BJ (cell line): ENCODE data around the gene WDHD1. TPM values are rescaled to one million over a fixed set of nuclear protein-coding genes. Genes with fewer than 3 reads are reported as not detected.
A peak's percentile ranks its signal among the peaks of the same experiment; 100 is the strongest.
"Not testable (repeated sequence)": the region's sequence is repeated elsewhere in the genome, so short reads cannot be mapped to it uniquely, and the experiment has no call there.

Experiments
- CTCF ChIA-PET: fragments of 350-600 bp; formaldehyde crosslinking; extraction: SDS; loops from one replicate; lab custom pipeline; 2021; ENCODE audit warnings: antibody characterized with exemption, inconsistent platforms; lab: Yijun Ruan, JAX
- POLR2A ChIA-PET: fragments of 300-600 bp; sonication (Branson Sonifier 250); formaldehyde crosslinking; extraction: SDS; loops from one replicate; lab custom pipeline; 2021; ENCODE audit warnings: antibody characterized with exemption; lab: Charles Lee
- DNase-seq: peaks from one replicate; pipeline ENCODE4 v3.0.0-alpha.2; 2011; ENCODE audit warnings: low read depth
- H3K27me3 ChIP-seq: 2 replicates; pipeline ENCODE4 v1.6.0; 2011; ENCODE audit warnings: low read length; ENCODE audit not compliant: control insufficient read depth, insufficient read depth
- H3K36me3 ChIP-seq: 2 replicates; pipeline ENCODE4 v1.5.1; 2011; ENCODE audit warnings: low read length; ENCODE audit not compliant: control insufficient read depth, insufficient read depth
- H3K4me3 ChIP-seq: 2 replicates; pipeline ENCODE4 v1.5.1; 2011; ENCODE audit warnings: low read depth, mild to moderate bottlenecking, control low read depth, low read length
- polyA plus RNA-seq: library from polyadenylated mRNA; depleted of rRNA; stranded (reverse); fragments of >200 nt; gene quantifications from 2 replicates; pipeline ENCODE4 v1.2.3, GENCODE V29; 2011
- TF ChIP-seq, protein P1 (sequence below): IDR thresholded peaks from 2 replicates; pipeline ENCODE4 v1.5.1; 2011; ENCODE audit warnings: low read depth, mild to moderate bottlenecking, control low read depth, inconsistent platforms, low read length, moderate library complexity; ENCODE audit not compliant: insufficient read depth

WDHD1 gene
- polyA plus RNA-seq, 1 experiment: 2.6 TPM

DNA sequence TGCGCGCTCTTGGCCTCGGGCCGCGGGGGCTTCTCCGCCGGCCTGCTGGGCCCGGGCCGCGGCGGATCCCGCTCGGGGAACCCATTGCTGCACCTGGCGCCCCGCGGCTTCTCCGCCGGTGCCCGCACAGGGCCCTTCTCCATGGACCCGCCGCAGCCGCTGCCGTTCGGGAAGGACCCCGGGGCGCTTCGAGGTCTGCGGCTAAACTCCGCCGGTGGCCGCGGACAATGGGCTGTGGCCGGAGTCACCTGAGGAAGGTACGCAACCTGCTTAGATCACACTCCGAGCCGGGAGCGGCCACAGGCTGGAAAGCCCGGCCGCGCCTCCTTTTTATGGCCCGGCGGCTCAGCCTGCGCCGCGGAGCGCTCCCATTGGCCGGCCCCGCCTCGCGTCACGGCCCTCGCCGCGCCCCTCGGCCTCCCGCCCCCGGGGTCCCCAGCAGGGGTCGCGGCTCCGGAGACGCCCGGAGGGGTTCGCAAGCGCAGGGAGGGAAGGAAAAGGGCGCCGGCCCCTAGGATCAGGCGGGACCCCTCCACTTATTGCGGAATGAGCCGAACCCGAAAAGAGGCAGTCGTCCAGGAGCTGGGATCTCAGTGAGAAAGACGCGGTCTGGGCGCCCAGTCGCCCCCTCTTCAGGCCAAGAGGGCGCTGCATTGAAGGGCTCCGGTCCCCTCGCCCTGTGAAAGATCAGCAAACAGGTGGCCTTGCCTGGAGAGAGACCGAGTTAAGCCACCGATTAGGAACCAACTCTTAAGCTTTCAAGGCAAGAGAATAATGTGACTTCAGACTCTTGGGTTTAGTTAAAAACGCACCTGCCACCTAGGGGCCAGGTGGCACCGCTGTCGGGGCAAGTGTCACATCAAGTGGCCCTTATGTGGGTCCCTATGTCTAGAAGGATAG, 124.1 kb downstream of the WDHD1 start, which contains the start of gene GCH1:
TSS of gene GCH1 (minus strand) at position 306 of the 900 bp plus-strand sequence. CDS start at position 143, 163 bp downstream.
- ChIA-PET CTCF (interaction anchor here (1.2 to 1.9 kb wide), 3 partner anchors 9 to 74 kb away, joined by 3 to 6 read pairs (median 3); no protein-coding TSS in a partner anchor), POLR2A (no interaction called here)
- no peak for DNase-seq
- Histone ChIP-seq H3K27me3 (peaks cover 6% of the 10 kb centered on the region), H3K36me3 (no peaks in the 10 kb centered on the region), H3K4me3 (peak within 1 kb of the TSS; percentile 79)
- TF ChIP-seq, protein P1, sequence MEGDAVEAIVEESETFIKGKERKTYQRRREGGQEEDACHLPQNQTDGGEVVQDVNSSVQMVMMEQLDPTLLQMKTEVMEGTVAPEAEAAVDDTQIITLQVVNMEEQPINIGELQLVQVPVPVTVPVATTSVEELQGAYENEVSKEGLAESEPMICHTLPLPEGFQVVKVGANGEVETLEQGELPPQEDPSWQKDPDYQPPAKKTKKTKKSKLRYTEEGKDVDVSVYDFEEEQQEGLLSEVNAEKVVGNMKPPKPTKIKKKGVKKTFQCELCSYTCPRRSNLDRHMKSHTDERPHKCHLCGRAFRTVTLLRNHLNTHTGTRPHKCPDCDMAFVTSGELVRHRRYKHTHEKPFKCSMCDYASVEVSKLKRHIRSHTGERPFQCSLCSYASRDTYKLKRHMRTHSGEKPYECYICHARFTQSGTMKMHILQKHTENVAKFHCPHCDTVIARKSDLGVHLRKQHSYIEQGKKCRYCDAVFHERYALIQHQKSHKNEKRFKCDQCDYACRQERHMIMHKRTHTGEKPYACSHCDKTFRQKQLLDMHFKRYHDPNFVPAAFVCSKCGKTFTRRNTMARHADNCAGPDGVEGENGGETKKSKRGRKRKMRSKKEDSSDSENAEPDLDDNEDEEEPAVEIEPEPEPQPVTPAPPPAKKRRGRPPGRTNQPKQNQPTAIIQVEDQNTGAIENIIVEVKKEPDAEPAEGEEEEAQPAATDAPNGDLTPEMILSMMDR: peak; percentile 43; the same call in 1 of the 2 replicates

DNA sequence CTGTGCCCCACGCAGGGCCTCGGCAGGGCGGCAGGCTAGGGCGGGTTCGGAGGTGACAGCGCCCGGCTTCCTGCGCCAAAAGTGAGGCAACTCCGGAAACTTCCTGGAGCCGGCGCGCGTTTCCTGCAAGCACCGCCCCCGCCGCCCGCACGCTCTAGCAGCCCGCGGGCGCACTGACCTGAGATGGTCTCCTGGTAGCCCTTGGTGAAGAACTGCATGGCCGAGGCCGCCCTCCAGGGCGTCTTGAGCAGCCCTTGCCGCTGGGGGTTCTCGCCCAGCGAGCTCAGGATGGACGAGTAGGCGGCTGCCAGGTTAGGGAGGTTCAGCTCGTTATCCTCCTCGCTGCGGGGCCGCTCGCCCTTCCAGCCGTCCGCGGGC, 124.8 kb downstream of the WDHD1 start:
- Histone ChIP-seq H3K4me3 (peak overlapping the region; percentile 79), H3K27me3 (peaks cover 6% of the 10 kb centered on the region), H3K36me3 (no peaks in the 10 kb centered on the region)
- ChIA-PET CTCF (interaction anchor here (1.5 to 1.9 kb wide), 2 partner anchors 8 to 10 kb away, joined by 3 to 6 read pairs; no protein-coding TSS in a partner anchor), POLR2A (no interaction called here)
- TF ChIP-seq, protein P1: no peak
- no peak for DNase-seq

DNA sequence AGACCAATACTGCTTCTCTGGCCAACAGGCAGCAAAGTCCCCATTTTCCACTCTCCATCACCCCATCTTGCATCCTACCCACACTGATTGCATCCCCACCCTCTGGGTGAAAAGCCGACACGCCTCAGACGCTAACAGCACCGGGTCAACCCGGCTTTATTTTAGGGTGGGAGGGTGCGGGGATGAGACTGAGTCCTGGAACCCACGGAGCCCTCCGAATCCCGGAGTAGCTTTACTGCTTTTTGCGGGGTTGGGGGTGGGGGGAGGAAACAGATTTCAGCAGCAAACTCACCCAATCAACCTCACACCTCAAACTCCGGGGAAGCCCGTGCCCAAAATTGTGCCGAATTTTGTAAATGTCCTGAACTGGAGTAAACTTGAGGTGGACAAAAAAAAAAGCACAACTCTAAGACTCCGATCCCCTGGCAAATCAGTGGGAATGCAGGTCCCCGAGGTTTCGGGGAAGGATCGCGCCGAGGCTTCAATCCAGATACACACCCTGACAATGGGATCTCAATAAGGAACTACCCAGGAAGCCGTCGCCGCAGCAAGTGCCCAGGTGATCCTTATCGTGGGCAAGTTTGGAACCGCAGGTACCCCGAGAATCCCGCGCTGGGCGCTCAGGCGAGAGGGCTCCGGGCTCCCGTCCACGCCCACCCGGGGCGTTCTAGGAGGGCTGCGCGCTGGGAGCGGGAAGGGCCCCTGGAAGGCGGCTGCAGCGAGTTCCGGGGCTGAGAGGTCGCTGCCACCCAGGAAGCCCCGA, 125.3 kb downstream of the WDHD1 start:
- no peak for DNase-seq
- ChIA-PET CTCF (interaction anchor here (1.5 to 1.9 kb wide), 2 partner anchors 8 to 10 kb away, joined by 3 to 6 read pairs; no protein-coding TSS in a partner anchor), POLR2A (no interaction called here)
- peaks cover 6% of the 10 kb centered on the region for H3K27me3 ChIP-seq
- TF ChIP-seq, protein P1: no peak
- H3K4me3 ChIP-seq: peak overlapping the region; percentile 79
- no peaks in the 10 kb centered on the region for H3K36me3 ChIP-seq

DNA sequence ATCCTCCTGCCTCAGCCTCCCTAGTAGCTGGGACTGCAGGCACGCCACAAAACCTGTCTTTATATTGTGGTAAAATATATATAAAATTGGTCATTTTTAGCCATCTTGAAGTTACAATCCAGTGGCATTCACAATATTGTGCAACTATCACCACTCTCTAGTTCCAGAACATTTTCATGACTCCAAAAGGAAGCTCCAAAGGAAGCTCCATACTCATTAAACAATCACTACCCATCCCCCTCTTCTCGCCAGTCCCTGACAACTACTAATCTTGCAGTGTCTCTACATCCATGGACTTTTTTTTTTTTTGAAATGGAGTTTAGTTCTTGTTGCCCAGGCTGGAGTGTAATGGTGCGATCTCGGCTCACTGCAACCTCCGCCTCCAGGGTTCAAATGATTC, 127.3 kb downstream of the WDHD1 start:
- H3K36me3 ChIP-seq: no peaks in the 10 kb centered on the region
- DNase-seq: no peak
- H3K27me3 ChIP-seq: peaks cover 6% of the 10 kb centered on the region
- ChIA-PET POLR2A (no interaction called here), CTCF (interaction anchor here (1.2 kb wide), 1 partner anchor 24 kb away, joined by 3 read pairs; no protein-coding TSS in a partner anchor)
- TF ChIP-seq, protein P1: no peak
- H3K4me3 ChIP-seq: no peak overlapping the region

DNA sequence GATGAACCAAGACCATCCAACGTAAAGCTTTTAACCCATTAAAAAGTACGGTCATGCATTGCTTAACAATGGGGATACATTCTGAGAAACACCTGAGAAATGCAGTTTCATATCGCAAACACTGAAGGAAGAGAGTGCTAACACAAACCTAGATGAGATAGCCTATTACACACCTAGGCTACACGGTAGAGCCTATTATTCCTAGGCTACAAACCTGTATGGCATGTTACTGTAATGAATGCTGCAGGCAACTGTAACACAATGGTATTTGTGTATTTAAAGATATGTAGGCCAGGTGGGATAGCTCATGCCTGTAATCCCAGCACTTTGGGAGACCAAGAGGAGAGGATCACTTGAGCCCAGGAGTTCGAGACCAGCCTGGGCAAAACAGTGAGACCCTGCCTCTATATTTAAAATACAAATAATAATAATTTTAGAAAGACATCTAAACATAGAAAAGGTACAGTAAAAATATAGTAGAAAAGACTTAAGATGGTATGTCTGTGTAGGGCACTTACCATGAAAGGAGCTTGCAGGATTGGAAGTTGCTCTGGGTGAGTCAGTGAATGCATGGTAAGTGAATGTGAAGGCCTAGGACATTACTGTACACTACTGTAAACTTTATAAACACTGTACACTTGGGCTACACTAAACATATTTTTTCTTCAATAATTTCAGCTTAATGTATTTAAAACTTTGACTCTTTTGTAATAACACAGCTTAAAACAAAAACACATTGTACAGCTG, 128.9 kb downstream of the WDHD1 start:
- H3K27me3 ChIP-seq, POLR2A ChIA-PET, H3K4me3 ChIP-seq, H3K36me3 ChIP-seq, DNase-seq: not testable (repeated sequence)
- CTCF ChIA-PET: interaction anchor here (0.9 to 1.4 kb wide), 2 partner anchors 17 to 381 kb away, joined by 3 read pairs; no protein-coding TSS in a partner anchor
